GM19438 (cell line): ENCODE data around the gene PHETA1.
"Not testable (repeated sequence)": the region's sequence is repeated elsewhere in the genome, so short reads cannot be mapped to it uniquely, and the experiment has no call there.

Source experiments
- ATAC-seq: cut with Tn5 transposase; IDR thresholded peaks from one replicate; pipeline ENCODE4 v1.9.1; 2021; ENCODE audit warnings: low read depth; ENCODE audit not compliant: unreplicated experiment

The PHETA1 gene

GRCh38 chr12:111352296-111352993 lies 16.4 kb downstream of the PHETA1 start:
- no peak for ATAC-seq

DNA sequence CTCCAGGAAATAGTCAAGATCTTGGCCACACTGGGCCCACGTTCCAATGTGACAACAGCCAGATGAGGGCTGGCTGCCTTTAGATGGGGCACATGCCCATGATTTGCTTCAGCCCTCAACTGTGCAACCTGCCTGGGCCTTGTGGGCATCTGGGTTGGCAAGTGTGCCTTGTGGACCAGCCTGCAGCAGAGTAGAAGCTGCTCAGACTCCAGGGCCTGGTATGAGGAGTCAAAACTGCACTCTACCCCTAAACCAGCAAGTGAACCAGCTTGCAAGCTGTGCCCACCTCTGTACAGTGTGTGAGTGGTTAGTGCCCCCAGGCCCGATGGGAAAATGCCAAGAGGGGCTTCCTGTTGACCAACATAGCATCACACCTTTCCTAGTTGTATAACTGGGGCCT lies 17.9 kb downstream of the PHETA1 start:
- ATAC-seq, result no peak

GRCh38 chr12:111349748-111350520 lies 19.0 kb downstream of the PHETA1 start:
- ATAC-seq, result no peak

DNA sequence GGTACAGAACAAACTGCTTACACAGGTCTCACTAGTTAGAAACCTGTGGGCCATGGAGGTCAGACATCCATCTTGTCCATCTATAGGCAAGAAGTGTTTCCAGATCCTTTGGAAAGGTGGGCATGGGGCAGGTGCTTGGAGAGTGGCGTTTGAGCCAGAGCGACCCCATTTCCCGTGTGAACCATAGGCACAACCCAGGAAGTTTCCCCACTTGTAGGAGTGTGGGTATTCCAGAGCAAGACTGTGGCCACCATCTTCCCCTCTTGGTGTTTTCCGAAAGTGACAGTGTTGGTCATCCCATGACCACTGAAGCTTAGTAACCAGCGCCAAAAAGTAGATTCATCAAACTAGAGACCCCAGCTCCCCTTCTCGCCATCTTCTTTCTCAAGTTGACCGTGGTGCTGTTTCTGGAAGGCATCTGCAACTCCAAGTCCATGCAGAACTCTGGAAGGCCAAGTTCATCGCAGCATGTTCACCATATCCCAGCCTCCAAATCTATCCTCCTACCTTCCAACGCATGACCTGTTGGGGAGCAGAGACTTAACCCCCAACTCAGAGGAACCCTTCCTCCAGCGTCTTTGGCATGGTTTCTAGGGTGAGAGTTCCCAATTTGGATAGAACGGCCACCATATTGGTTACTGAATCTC lies 19.7 kb downstream of the PHETA1 start:
- ATAC-seq, result no peak

GRCh38 chr12:111347891-111348644 lies 20.8 kb downstream of the PHETA1 start:
- no peak for ATAC-seq

DNA sequence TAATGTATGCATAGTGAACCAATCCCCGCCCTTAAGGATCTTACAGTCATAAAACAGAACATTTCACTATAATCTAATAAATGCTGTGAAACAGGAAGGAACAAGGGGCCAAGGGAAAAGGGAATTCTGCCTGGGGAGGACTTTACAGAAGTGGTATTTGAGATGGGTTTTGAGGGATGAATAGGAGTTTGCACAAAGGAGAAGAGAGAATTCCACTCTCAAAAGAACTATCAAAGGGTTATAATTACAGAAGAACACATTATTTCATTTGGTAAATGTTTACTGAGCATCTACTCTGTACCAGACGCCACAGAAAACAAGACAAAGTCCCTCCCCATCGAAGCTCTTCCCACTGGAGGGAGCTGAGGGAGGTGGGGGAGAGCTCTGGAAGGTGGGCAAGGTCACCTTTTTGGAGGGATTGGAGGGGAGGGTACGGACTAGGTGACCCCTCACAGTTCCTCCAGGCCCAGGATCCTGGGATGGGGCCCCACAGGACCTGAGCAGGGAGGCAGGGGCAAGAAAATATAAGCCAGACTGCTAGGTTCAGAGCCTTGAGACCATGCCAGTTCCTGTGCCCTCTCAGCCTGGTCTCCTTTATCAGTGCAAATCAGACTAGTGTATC lies 24.5 kb downstream of the PHETA1 start:
- ATAC-seq, result no peak

- no peak for ATAC-seq
Observed at GRCh38 chr12:111343181-111343580, 25.7 kb downstream of the PHETA1 start.

DNA sequence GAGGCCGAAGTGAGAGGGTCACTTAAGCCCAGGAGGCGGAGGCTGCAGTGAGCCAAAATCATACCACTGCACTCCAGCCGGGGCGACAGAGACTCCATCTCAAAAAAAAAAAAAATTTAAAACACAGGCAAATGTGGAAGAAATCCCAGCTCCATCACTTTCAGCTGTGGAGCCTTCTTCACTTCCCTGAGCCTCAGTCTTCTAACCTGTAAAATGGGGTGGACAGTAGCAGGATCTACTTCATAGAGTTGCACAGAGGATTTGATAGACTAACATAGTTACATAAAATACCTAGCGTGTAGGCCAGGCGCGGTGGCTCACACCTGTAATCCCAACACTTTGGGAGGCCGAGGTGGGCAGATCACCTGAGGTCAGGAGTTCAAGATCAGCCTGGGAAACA lies 26.5 kb downstream of the PHETA1 start:
- no peak for ATAC-seq

DNA sequence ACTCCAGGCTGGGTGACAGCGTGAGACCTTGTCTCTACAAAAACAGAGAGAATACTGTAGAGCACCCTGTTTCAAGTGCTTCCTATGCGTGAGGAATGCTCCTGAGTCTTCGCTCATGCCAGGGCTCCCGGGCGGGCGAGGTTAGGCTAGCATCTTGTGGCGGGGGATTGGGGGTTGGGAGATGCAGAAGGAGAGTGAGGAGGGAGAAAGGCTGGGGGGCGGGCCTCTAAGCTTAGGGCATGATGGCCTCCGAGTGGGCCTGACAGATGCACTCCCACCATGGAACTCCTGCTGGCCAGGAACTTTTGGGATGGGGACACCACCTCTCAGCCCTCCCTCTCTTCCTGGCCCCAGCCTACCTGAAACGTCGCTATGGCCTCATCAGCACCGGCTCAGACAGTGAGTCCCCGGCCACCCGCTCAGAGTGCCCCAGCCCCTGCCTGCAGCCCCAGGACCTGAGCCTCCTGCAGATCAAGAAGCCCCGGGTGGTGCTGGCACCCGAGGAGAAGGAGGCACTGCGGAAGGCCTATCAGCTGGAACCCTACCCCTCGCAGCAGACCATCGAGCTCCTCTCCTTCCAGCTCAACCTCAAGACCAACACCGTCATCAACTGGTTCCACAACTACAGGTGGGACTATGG lies 27.3 kb downstream of the PHETA1 start:
- ATAC-seq, result no peak

DNA sequence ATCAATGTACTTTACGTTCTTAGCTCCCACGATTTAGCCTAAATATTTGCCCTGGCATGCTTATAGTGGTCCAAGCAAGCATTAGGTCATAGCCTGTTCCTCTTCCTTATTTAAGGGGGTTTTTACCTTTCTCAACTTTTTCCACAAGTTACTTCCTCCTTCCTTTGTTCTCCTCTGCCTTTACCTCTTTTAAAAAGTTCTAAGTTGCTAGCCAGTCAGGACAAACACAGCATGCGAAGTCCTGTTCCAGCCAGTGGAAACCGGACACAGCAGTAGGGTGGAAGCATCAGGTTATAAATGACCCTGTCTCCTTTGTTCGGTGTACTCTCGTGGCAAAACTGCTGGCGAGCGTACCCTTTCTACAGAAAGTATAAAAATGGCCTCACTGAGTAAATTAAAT lies 28.2 kb downstream of the PHETA1 start:
- not testable (repeated sequence) for ATAC-seq

GRCh38 chr12:111340231-111340630 lies 28.7 kb downstream of the PHETA1 start:
- no peak for ATAC-seq

GRCh38 chr12:111339321-111339938 lies 29.5 kb downstream of the PHETA1 start:
- no peak for ATAC-seq

GRCh38 chr12:111338096-111338495 lies 30.8 kb downstream of the PHETA1 start:
- ATAC-seq, result no peak

DNA sequence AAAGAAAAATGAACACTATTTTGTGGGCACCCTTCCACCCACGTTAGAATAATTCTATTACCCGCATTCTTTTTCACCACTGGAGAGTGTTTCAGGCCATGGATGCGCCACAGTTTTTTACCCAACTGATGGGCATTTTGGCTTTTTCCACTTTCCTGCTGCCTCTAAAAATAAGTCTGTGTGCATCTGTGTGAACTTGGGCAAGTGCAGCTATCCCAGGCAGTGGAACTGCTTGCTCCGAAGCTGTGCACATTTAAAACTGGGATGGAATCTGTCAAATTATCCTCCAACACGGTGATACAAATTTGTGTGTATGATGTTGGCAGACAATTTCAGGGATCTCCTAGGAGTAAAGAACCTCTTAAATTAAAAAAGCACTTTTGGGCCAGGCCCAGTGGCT lies 31.5 kb downstream of the PHETA1 start:
- no peak for ATAC-seq

- not testable (repeated sequence) for ATAC-seq
Observed at GRCh38 chr12:111336411-111336810, 32.5 kb downstream of the PHETA1 start.

- ATAC-seq, result no peak
Observed at GRCh38 chr12:111335811-111336210, 33.1 kb downstream of the PHETA1 start.

DNA sequence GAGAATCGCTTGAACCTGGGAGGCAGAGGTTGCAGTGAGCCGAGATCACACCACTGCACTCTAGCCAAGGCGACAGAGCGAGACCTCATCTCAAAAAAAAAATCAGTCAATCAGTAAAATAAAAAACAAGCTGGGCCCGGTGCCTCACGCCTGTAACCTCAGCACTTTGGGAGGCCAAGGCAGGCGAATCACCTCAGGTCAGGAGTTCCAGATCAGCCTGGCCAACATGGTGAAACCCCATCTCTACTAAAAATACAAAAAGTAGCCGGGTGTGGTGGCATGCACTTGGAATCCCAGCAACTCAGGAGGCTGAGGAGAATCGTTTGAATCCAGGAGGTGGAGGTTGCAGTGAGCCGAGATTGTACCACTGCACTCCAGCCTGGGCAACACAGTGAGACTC lies 33.6 kb downstream of the PHETA1 start:
- not testable (repeated sequence) for ATAC-seq

DNA sequence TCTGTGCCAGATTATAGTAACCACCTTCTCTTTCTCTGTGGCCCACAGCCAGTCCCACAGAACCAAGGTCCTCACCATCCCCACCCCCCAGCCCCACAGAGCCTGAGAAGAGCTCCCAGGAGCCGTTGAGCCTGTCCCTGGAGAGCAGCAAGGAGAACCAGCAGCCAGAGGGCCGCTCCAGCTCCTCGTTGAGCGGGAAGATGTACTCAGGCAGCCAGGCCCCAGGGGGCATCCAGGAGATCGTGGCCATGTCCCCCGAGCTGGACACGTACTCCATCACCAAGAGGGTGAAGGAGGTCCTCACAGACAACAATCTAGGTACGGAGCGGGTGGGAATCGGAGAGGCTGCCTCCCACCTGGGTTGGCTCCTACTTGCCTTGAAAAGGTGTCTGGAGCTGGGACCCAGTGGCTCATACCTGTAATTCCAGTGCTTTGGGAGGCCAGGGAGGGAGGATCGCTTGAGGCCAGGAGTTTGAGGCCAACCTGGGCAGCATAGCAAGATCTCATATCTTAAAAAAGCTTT lies 34.4 kb downstream of the PHETA1 start:
- ATAC-seq, result no peak
